B cell (primary cell): ENCODE measurements around the gene GRID1. TPM values are rescaled to one million over a fixed set of nuclear protein-coding genes. Genes with fewer than 3 reads are reported as not detected.

ENCODE experiments used
- ATAC-seq: fragments of 200-7000 bp; cut with Tn5 transposase; one replicate; pipeline ENCODE4 v1.10.0; 2021; ENCODE audit warnings: low read depth, mild to moderate bottlenecking, moderate number of reproducible peaks, moderate library complexity
- CTCF ChIA-PET: fragments of 350-600 bp; sonication (Branson Sonifier 250); formaldehyde crosslinking; loops from one replicate; lab custom pipeline; 2021; ENCODE audit warnings: antibody characterized with exemption, inconsistent platforms; lab: Charles Lee
- POLR2A ChIA-PET: fragments of 350-600 bp; sonication (Branson Sonifier 250); formaldehyde crosslinking; loops from one replicate; lab custom pipeline; 2021; ENCODE audit warnings: antibody characterized with exemption; lab: Charles Lee
- DNase-seq: peaks from one replicate; pipeline ENCODE4 v3.0.0; 2013
- H2AFZ ChIP-seq: 2 replicates; pipeline ENCODE4 v1.6.1; 2012; ENCODE audit warnings: mild to moderate bottlenecking, low read depth, low read length; ENCODE audit not compliant: insufficient read depth, poor library complexity, severe bottlenecking
- H3K27ac ChIP-seq, 2 donors: 1 replicate in 1 of 2; 2 replicates in 1 of 2; pipeline ENCODE4 v1.5.1; 2012 to 2013; ENCODE audit warnings: low read length in 2 of 2, mild to moderate bottlenecking in 2 of 2, moderate library complexity in 1 of 2
- H3K27me3 ChIP-seq, 4 experiments: fragments of 200-600 bp in 1 of 4; sonication (generic) in 1 of 4; replicated peaks in 1 of 4; 1 replicate in 2 of 4; 2 replicates in 2 of 4; pipeline versions ENCODE4 v1.6.1 to v1.7.0; 2013 to 2016; ENCODE audit warnings: low read length in 3 of 4, mild to moderate bottlenecking in 2 of 4, mixed read lengths in 1 of 4, moderate library complexity in 1 of 4; ENCODE audit not compliant: insufficient read depth in 4 of 4, control insufficient read depth in 3 of 4; ENCODE audit errors: control extremely low read depth in 1 of 4
- H3K36me3 ChIP-seq, 2 experiments: replicated peaks in 1 of 2; 1 replicate in 1 of 2; 2 replicates in 1 of 2; pipeline versions ENCODE4 v1.6.1 to v1.7.1; 2013; ENCODE audit warnings: low read length in 1 of 2; ENCODE audit not compliant: insufficient read depth in 2 of 2, control insufficient read depth in 1 of 2; ENCODE audit errors: control extremely low read depth in 1 of 2, extremely low read depth in 1 of 2
- H3K4me1 ChIP-seq, 2 donors: fragments of 200-600 bp in 1 of 2; sonication (generic) in 1 of 2; 1 replicate in 1 of 2; 2 replicates in 1 of 2; pipeline versions ENCODE4 v1.5.1 to v1.6.1; 2013 to 2017; ENCODE audit warnings: low read length in 2 of 2; ENCODE audit not compliant: control insufficient read depth in 2 of 2, insufficient read depth in 2 of 2
- H3K4me2 ChIP-seq: replicated peaks from 2 replicates; pipeline ENCODE3; 2012; ENCODE audit warnings: mild to moderate bottlenecking, low read depth, low read length; ENCODE audit not compliant: poor library complexity, severe bottlenecking
- H3K4me3 ChIP-seq, 5 experiments: fragments of 200-600 bp in 1 of 5; sonication (generic) in 1 of 5; 1 replicate in 3 of 5; 2 replicates in 2 of 5; pipeline versions ENCODE4 v1.5.1 to v1.7.0; 2011 to 2016; ENCODE audit warnings: low read length in 4 of 5, mild to moderate bottlenecking in 4 of 5, low read depth in 2 of 5, control low read depth in 1 of 5, moderate library complexity in 1 of 5; ENCODE audit not compliant: insufficient read depth in 1 of 5; ENCODE audit errors: control extremely low read depth in 1 of 5, extremely low read depth in 1 of 5
- H3K79me2 ChIP-seq: fragments of 200-600 bp; sonication (generic); one replicate; pipeline ENCODE4 v1.6.0; 2016; ENCODE audit warnings: low read length; ENCODE audit not compliant: control insufficient read depth, insufficient read depth
- H3K9ac ChIP-seq: fragments of 200-600 bp; sonication (generic); 2 replicates; pipeline ENCODE4 v1.6.1; 2017; ENCODE audit warnings: mild to moderate bottlenecking, low read length, moderate library complexity
- H3K9me3 ChIP-seq, 3 donors: one replicate each; pipeline versions ENCODE4 v1.6.1 to v1.7.1; 2013; ENCODE audit warnings: low read length in 2 of 3; ENCODE audit not compliant: control insufficient read depth in 2 of 3, insufficient read depth in 1 of 3; ENCODE audit errors: control extremely low read depth in 1 of 3
- H4K20me1 ChIP-seq: 2 replicates; pipeline ENCODE4 v1.6.0; 2012; ENCODE audit warnings: mild to moderate bottlenecking, low read length; ENCODE audit not compliant: insufficient read depth, control insufficient read depth, poor library complexity, severe bottlenecking
- H3K27ac Mint-ChIP-seq: one replicate; pipeline ENCODE4 v1.8.0; 2021; ENCODE audit warnings: mixed read lengths
- H3K27me3 Mint-ChIP-seq: one replicate; pipeline ENCODE4 v1.8.0; 2021; ENCODE audit warnings: mixed read lengths
- H3K4me1 Mint-ChIP-seq: one replicate; pipeline ENCODE4 v1.8.0; 2021; ENCODE audit warnings: mixed read lengths
- H3K4me3 Mint-ChIP-seq: one replicate; pipeline ENCODE4 v1.8.0; 2021; ENCODE audit warnings: mixed read lengths
- H3K9me3 Mint-ChIP-seq: one replicate; pipeline ENCODE4 v1.8.0; 2022; ENCODE audit warnings: mixed read lengths; ENCODE audit not compliant: insufficient read depth
- EZH2 ChIP-seq: IDR thresholded peaks from 2 replicates; pipeline ENCODE4 v1.6.1; 2012; ENCODE audit warnings: borderline replicate concordance, low read depth, mild to moderate bottlenecking, moderate library complexity, low read length; ENCODE audit not compliant: insufficient read depth, poor library complexity, severe bottlenecking
- WGBS: methylation state at CpG from one replicate; pipeline ENCODE4 v1.1.5; 2013; ENCODE audit warnings: missing lambda C conversion rate; ENCODE audit not compliant: insufficient coverage; 5-methylcytosine and 5-hydroxymethylcytosine counted together
- intact Hi-C: fragments of 100-400 bp; cut with micrococcal nuclease; formaldehyde crosslinking; loops from one replicate; pipeline ENCODE4 v1.10.0; 2022
- polyA plus RNA-seq: library from polyadenylated mRNA; depleted of rRNA; stranded (reverse); fragments of >200 nt; gene quantifications from 2 replicates; pipeline ENCODE4 v1.2.3, GENCODE V29; 2012
- total RNA-seq, 2 donors: library from RNA; stranded (reverse); fragments of 120-200 nt in 1 of 2; gene quantifications; 1 replicate in 1 of 2; 2 replicates in 1 of 2; pipeline versions ENCODE4 v1.2.3 to v1.2.4, GENCODE V29; 2013 to 2022
- TF ChIP-seq, protein P1 (sequence below): fragments of 200-600 bp; IDR thresholded peaks from one replicate; pipeline ENCODE4 v1.8.0; 2022; ENCODE audit warnings: antibody characterized with exemption, mild to moderate bottlenecking

Gene GRID1
- total and polyA plus RNA-seq, 2 donors (not counting 1 experiment from before 2014, with no cell fraction given), result not detected

DNA sequence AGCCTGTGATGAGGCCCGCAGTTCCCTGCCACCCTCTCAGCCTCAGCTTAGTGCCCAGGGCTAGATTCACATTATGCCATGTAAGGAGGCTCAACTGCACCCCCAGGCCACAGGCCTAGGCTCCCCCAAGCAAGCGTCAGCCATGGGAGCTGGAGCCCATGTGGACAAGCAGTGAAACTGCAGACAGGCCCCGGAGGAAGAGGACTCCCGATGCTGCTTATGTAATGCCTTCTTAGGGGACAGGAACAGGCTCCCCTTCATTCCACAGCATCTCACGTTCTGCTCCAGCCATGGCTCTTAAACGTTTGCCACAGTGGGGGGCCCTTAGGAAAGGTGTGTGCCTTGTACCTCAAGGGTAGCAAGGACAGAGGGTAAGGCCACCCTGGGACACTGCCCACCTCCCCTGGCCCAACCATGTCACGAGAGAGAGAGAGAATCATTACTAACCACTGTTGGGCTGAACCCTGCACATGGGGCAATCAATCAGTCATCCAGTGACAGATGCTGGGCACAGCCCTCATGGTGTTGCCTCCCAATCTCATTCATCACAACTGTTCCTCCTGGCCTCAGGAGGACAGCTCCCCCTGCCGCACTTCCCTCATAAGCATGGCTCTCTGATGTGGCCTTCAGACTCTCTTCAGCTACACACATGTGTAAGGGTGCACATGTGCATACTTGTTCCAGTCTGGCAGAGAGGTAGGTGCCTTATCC is 263.0 kb downstream of the GRID1 start:
- Histone ChIP-seq H3K4me3 (no peak overlapping the region), H3K4me2 (no peak overlapping the region), H3K9me3 (peaks cover 0 to 8% (median 0%) of the 10 kb centered on the region in 3 donors), H2AFZ (no peak overlapping the region), H4K20me1 (no peaks in the 10 kb centered on the region), H3K79me2 (no peaks in the 10 kb centered on the region), H3K9ac (no peak overlapping the region), H3K27me3 (no peaks in the 10 kb centered on the region), H3K36me3 (no peaks in the 10 kb centered on the region), H3K27ac (no peak overlapping the region), H3K4me1 (no peaks in the 10 kb centered on the region)
- Mint-ChIP-seq H3K27ac (no peak overlapping the region), H3K4me1 (no peaks in the 10 kb centered on the region), H3K27me3 (peaks cover 5% of the 10 kb centered on the region), H3K9me3 (no peaks in the 10 kb centered on the region), H3K4me3 (no peak overlapping the region)
- ATAC-seq, result no peak
- intact Hi-C loops, result no loop called here
- CTCF ChIA-PET, result no interaction called here
- POLR2A ChIA-PET, result no interaction called here
- no peak for DNase-seq
- 78% methylated on average over 7 of the region's 8 CpGs for WGBS
- no peak for TF ChIP-seq EZH2
- TF ChIP-seq, protein P1, sequence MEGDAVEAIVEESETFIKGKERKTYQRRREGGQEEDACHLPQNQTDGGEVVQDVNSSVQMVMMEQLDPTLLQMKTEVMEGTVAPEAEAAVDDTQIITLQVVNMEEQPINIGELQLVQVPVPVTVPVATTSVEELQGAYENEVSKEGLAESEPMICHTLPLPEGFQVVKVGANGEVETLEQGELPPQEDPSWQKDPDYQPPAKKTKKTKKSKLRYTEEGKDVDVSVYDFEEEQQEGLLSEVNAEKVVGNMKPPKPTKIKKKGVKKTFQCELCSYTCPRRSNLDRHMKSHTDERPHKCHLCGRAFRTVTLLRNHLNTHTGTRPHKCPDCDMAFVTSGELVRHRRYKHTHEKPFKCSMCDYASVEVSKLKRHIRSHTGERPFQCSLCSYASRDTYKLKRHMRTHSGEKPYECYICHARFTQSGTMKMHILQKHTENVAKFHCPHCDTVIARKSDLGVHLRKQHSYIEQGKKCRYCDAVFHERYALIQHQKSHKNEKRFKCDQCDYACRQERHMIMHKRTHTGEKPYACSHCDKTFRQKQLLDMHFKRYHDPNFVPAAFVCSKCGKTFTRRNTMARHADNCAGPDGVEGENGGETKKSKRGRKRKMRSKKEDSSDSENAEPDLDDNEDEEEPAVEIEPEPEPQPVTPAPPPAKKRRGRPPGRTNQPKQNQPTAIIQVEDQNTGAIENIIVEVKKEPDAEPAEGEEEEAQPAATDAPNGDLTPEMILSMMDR, result no peak

DNA sequence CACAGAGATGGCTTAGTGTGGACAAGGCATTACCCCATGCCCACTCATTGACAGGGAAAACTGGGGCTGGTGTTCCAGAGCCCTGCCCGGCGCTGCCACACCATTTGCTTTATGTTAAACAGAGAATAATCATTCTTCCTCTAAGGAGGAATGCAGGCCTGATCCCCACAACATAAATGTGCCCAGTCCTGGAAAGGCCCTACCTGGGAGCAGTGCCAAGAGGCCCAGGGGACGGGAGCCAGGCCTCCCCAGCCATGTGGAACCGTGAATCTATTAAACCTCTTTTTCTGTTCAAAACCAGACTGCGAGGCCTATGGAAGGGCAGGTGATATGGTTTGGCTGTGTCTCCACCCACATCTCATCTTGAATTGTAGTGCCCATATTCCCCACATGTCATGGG is 264.1 kb downstream of the GRID1 start:
- WGBS, result no CpG with 5 or more reads among the region's 5 CpGs
- Mint-ChIP-seq H3K27ac (no peak overlapping the region), H3K9me3 (no peaks in the 10 kb centered on the region), H3K4me1 (no peaks in the 10 kb centered on the region), H3K27me3 (peaks cover 8% of the 10 kb centered on the region), H3K4me3 (no peak overlapping the region)
- Histone ChIP-seq H3K79me2 (no peaks in the 10 kb centered on the region), H3K4me2 (no peak overlapping the region), H3K9me3 (peaks cover 0 to 8% (median 0%) of the 10 kb centered on the region in 3 donors), H3K27ac (no peak overlapping the region), H3K4me1 (no peaks in the 10 kb centered on the region), H3K27me3 (no peaks in the 10 kb centered on the region), H3K9ac (no peak overlapping the region), H3K36me3 (no peaks in the 10 kb centered on the region), H2AFZ (no peak overlapping the region), H3K4me3 (no peak overlapping the region), H4K20me1 (no peaks in the 10 kb centered on the region)
- ChIA-PET CTCF (no interaction called here), POLR2A (no interaction called here)
- TF ChIP-seq, protein P1, result no peak
- no peak for TF ChIP-seq EZH2
- ATAC-seq (no peak), DNase-seq (no peak)
- intact Hi-C loops, result no loop called here
